ENCODE results near the gene RUBCNL. TPM values are rescaled to one million over a fixed set of nuclear protein-coding genes. Genes with fewer than 3 reads are reported as not detected.
A peak's percentile ranks its signal among the peaks of the same experiment; 100 is the strongest.

RUBCNL gene
- total and polyA plus RNA-seq, 2 of the 4 experiments (the other 2 are of a cell fraction): 0.03 TPM; not detected in 1

DNA sequence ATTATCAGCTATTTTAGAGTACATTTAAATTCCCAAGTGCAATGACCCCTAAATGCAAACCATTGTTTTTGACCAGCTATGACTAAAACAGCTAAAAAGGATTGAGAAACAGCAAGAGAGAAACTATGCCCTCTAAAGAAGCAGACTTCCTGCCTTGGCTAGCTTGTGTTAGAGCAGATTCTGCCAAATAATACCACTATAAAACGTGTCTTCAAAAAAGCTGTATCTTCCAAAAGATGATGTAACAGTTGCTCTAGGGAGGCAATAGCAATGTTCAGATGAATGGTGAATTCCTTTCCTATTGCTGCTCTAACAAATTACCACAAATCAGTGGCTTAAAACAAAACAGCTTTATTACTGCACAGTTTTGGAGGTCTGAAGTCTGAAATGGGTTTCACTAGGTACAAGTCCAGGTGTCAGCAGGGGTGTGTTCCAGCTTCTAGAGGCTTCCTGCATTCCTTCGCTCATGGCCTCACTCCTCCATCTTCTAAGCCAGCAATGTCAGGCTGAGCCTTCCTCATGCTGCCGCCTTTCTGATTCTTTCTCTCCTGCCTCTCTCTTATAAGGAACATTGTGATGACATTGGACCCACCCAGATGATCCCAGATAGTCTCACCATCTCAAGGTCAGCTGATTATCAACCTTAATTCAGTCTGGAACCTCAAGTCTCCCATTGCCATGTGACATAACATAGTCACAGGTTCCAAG is 90.8 kb downstream of the RUBCNL start:
- H2BK120ac ChIP-seq (ENCODE audit: low read depth, low read length): peak overlapping the region; percentile 63
- no peaks in the 10 kb centered on the region for H3K79me1 ChIP-seq (ENCODE audit: low read depth in 1 of 2, low read length in 2 of 2)
- H2AFZ ChIP-seq (replicated peaks; ENCODE audit: low read length, poor library complexity): no peak overlapping the region
- no peak overlapping the region; the same call in 1 of the 2 replicates for H3K4ac ChIP-seq (ENCODE audit: low read depth, low read length)
- dilution Hi-C loops (cut with HindIII; ENCODE audit: low sequenced_read_pairs, unreplicated experiment) (no loop called here), intact Hi-C loops (cut with micrococcal nuclease) (no loop called here), in situ Hi-C loops (cut with MboI; ENCODE audit: low sequenced_read_pairs) (no loop called here)
- H3K27ac ChIP-seq (ENCODE audit: insufficient read depth, low read length): peak overlapping the region; percentile 93; the same call in 1 of the 2 replicates
- ChIA-PET POLR2A (ENCODE audit: unreplicated experiment) (no interaction called here), CTCF (no interaction called here)
- H2AK9ac ChIP-seq (replicated peaks; ENCODE audit: low read depth, low read length, poor library complexity): no peak overlapping the region
- no peak overlapping the region for H3K14ac ChIP-seq (replicated peaks; ENCODE audit: low read depth, low read length)
- no peak overlapping the region; the same call in 1 of the 2 replicates for H3K56ac ChIP-seq (ENCODE audit: extremely low read depth, insufficient read depth, low read length)
- peaks cover 4% of the 10 kb centered on the region for H3K4me1 ChIP-seq (ENCODE audit: control insufficient read depth, insufficient read depth, low read length)
- H2BK20ac ChIP-seq (ENCODE audit: low read depth, low read length): peak overlapping the region; percentile 81
- H2BK5ac ChIP-seq (ENCODE audit: low read depth, low read length, poor library complexity, severe bottlenecking): no peak overlapping the region
- peak overlapping the region in 1 of 2 experiments; percentile 57; a peak in 3 of 4 replicates for H4K8ac ChIP-seq (ENCODE audit: low read depth in 2 of 2, low read length in 2 of 2)
- H4K20me1 ChIP-seq (ENCODE audit: insufficient read depth, low read length): no peaks in the 10 kb centered on the region
- DNase-seq (peak; percentile 83), ATAC-seq (ENCODE audit: low read depth) (peak; percentile 57)
- no peak overlapping the region for H3K23ac ChIP-seq (ENCODE audit: low read depth, low read length)
- no peaks in the 10 kb centered on the region for H3K36me3 ChIP-seq (ENCODE audit: control insufficient read depth, insufficient read depth, low read length)
- H2AK5ac ChIP-seq (ENCODE audit: low read depth, low read length): peak overlapping the region; percentile 2; the same call in 1 of the 2 replicates
- no peak overlapping the region for H2BK15ac ChIP-seq (ENCODE audit: low read depth, low read length)
- H3K4me2 ChIP-seq (ENCODE audit: low read depth, low read length): no peak overlapping the region
- H3K18ac ChIP-seq (ENCODE audit: low read depth, low read length): peak overlapping the region; percentile 73; the same call in 1 of the 2 replicates
- no peaks in the 10 kb centered on the region for H3K27me3 ChIP-seq (ENCODE audit: control insufficient read depth, insufficient read depth, low read length)
- H3K4me3 ChIP-seq (ENCODE audit: insufficient read depth, low read depth, low read length): no peak overlapping the region
- peak overlapping the region; percentile 31 for H4K91ac ChIP-seq (ENCODE audit: insufficient read depth, low read depth, low read length)
- no peaks in the 10 kb centered on the region for H3K9me3 ChIP-seq (ENCODE audit: control insufficient read depth, insufficient read depth, low read length)
- no peak overlapping the region for H3K9ac ChIP-seq (ENCODE audit: low read depth, low read length)
- H3K9me1 ChIP-seq (ENCODE audit: insufficient read depth, low read length): no peaks in the 10 kb centered on the region
- no peak for TF ChIP-seq POLR2A (IDR thresholded peaks at IDR 0.05; ENCODE audit: low read depth, low read length)
- TF ChIP-seq CEBPB (IDR thresholded peaks at IDR 0.05; ENCODE audit: low read depth, low read length): peak; percentile 94
- no TSS peak for BruUV-seq (replicated peaks)
- peak overlapping the region; percentile 72; the same call in 1 of the 2 replicates for H4K5ac ChIP-seq (ENCODE audit: low read depth, low read length)
- WGBS, 2 experiments (ENCODE audit: extremely low coverage in 2 of 2, insufficient read length in 1 of 2): 100% methylated on average over 1 of the region's 3 CpGs; no CpG with 5 or more reads in 1 of the 2 experiments

All from IMR-90 (cell line).